Left forelimb (tissue), 1 donor: ENCODE data around the gene ERC2.
"Not testable (repeated sequence)": the region's sequence is repeated elsewhere in the genome, so short reads cannot be mapped to it uniquely, and the experiment has no call there.

Source experiments
- DNase-seq: peaks from one replicate; pipeline ENCODE4 v3.0.0-alpha.2; 2018; ENCODE audit warnings: low spot score

The ERC2 gene

DNA sequence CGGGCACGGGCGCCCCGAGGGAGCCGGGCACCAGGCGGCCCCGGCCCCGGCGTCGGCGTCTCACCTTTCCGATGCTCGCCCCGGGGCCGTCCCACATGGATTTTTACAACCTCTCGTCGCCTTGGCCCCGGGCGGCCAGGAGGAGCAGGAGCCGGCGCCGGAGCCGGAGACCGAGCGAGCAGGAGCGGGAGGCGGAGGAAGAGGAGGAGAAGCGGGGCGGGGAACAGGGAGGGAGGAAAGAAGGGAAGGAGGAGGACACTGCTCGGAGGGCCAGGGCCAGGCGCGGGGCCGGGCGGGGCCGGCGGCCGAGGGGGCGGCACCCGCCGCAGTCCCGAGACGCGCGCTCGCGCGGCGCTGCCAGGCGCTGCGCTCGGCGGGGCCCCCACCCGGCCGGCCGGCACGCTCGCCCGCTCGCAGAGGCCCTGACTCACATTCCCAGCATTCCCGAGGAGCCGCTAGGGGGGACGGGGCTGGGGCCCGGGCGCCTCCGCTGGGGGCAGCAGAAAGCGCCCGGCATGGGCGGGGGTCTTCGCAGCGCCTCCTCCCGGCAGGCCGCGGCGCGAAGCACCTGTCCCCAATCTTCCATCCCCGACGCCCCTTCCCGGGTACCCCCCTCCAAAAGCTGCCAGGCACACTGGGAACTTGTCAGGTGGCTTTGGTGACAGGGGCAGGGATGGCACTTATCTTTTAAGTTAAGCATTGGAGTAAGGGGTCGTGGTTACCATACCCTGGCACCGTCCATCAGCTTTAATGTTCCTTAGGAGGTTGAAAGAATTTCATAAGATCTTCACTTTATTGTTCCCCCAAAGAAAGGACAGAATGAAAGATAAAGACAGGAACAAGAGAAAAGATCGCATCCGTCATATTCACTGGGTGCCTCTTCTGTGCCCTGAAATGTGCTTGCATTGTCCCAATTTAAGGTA is at the start of gene ERC2:
ERC2 (minus strand) TSS at position 284 of the 923 bp plus-strand sequence.
- peak; percentile 78 for DNase-seq

DNA sequence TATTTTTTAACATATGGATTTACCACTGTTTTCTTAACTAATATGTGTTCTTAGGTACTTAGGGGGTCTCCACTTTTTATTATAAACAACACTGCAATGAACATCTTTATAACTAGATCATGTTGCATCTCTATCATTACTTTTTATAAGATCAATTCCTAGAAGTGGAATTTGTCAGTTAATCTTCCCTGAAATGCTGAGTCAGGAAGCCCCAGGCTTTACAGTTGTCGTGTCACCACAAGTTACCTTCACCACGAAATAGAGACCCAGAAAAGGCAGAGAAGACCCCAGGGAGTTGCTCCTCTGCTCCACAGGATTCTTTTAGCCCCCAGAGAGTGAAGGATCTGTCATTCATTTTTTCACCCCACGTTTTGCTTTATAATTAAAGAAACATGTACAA is 34.5 kb upstream of the ERC2 start:
- no peak for DNase-seq

DNA sequence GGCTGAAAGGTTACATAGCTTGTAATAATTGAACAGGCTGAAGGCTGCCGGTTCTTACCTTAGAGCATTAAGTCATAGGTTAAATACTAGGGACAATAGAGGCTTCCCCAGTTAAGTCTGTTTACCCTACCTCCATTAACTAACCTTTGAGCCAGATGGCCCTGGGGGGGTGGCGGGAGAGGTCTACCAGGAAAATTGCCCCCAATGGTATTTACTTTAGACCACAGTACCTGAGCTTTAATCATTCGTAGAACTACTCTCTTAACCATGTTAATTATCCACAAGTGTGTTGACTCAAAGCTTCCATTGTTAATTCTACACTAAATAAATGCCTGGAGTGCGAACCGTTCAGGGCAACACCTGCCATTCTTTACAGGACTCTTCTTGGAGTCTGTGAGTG is 28.1 kb upstream of the ERC2 start:
- not testable (repeated sequence) for DNase-seq

DNA sequence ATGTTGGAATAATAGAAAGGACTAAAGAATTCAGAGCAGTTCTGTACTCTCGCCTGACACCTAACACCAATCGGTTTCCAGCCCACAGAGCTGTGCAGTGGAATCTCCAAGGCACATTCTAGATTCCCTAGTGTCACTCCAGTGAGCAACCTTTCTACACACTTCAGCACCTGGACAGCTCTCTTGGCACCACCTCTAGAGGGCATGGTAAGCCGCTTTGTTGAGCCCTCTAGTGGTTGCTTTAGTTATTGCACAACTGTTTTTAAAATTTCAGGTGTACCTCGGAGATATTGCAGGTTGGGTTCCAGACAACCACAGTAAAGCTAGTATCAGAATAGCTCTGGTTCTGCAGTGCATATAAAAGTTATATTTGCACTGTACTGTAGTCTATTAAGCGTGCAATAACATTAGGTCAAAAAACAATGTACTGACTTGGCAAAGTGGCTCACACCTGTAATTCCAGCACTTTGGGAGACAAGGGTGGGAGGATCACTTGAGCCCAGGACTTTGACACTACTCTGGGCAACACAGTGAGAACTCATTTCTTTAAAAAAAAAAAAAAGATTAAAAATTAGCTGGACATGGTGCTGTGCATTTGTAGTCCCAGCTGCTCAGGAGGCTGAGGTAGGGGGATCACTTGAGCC is 26.5 kb upstream of the ERC2 start:
- peak; percentile 76 for DNase-seq

DNA sequence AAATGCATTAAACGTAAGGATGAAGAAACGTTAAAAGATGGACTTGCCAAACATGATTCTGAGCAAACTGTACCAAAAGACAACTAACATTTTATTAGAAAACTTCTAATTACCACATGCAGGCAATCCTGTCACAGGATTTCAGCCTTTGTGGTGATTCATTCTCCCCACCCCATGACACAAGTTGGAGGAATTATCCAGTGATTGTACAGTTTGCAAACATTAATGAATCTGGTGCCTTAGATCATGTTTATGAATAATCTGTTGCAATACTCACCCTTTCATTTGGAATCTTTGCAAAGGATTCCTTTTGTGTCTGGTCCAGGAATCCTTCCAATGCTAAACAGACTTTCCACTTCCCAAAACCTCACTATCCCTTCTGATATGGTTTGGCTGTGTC is 23.3 kb upstream of the ERC2 start:
- no peak for DNase-seq

DNA sequence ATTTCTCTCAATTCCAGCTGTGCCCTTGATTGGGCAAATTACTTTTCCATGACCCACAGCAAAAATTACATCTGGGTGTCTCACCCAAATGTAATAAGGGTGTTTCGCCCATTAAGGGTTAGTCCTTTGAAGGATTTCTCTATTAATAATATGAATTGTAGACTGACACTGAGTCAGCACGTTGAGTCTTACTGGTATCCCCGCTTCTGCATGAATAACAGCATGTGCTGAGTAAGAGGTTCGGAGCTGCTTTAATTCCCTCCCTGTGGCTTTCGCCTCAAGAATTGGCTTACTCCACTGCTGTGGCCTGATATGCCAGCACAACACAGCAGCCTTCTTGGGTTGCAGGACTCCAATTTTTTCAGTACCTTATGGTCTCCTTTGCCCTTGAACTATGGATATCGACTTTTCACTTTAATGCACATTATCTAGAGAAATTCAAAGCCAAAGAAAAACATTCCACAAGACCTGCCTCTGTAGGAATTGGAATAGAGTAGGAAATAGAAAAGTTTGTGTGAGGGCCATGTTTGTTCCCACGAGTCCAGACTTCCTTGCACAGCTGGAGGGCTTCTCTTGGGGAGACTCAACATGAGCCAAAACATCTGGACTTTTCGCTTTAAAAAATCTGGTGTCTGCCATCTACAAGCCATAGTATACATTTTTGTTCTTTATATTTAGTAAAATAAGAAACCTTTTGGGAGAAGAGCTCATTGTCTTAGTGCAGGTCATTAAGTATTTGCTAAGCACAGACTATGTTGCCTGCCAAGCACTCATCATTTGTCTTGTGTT is 20.7 kb upstream of the ERC2 start:
- no peak for DNase-seq

DNA sequence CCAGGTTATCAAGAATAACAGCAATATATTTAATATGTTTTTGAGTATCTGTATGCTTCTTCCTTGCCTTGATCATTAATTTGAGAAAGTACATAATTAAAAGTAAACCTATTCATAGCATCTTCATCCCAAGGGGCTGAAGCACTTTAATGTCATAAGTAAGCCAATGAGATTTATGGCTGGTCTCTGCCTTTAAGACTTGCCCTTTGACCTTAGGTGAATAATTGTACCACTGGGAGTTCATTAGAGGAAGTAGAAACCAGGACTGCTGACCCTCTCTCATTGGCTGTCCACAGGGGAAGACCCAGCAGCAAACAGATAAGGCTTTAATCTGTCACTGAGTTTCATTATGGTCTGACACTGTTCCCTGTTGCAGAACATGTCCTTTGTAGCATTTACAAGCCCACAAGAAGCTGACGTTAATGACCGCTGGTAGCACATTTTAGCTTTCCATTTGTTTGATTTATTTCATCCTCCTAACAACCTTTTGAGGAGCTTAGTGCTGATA is 16.3 kb upstream of the ERC2 start:
- no peak for DNase-seq

DNA sequence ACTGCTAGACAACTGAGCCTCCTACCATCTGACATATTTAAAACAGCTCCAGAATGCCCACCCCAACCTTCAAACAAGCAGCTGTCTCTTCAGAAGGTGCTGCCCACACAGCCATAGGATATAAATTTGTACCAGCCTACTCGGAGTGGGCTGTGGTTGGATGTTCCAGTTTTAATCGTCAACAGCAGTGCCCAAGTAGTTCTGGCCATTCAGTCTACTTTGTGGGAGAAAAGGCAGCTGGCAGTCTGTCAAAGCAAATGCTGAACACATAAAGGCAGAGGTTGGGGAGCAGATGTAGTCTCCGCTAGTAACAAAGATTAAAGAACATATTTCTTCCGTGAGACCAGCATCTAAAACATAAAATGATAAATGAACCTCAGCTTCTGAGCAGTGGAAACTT is 15.9 kb upstream of the ERC2 start:
- no peak for DNase-seq

DNA sequence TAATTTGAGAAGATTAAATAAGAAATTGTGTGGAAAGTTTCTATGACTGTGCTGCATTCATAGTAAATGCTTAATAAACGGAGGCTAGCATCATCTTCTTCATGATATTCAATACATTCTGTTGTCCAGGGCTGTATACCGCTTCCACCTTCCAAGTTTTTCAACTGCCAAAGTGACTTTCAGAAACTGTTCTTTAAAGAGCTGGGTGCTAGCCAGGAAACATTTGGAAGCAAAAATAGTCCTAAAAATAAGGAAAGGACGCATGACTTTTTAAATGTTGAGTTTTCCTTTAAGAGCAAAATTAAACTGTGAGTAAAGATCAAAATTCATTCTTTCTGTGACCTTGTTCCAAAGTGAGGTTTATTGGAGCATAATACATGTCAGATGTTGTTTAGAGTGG is 9.4 kb upstream of the ERC2 start:
- no peak for DNase-seq

DNA sequence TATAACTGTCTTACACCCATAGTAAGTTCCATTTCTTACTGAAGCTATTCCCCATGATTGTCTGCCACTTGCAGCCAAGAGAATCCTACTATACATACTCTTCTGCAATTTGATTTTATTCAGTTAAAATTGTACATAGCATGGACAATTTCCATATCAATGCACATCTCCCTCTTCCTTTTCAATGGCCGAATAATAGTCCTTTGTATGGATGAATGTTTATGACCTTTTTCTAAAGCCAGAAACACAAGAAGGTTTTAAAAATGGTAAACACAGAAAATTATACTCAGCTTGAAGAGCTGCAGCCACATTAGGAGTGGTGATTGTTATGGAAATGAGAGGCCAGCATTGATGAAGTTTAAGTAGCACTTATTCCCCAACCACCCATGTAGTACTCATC is 8.5 kb upstream of the ERC2 start:
- no peak for DNase-seq

DNA sequence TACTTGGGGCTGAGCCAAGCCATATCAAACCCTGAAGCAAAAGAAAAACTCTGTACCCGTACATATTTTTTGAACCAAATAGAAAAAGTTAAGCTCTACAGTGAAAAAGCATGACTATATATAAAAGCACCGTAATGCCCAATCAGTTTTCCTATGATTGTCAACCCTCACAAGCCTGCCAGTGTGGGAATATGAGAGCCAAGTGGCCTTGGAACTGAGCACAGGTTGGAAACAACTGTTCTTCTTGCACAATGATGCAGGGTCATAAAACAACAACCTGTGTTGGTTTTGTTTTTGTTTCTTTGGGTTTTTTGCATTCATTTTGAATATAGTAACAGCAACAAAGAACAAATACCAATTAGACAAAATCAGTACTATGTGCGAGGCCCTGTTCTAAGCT is 3.5 kb upstream of the ERC2 start:
- DNase-seq: no peak

DNA sequence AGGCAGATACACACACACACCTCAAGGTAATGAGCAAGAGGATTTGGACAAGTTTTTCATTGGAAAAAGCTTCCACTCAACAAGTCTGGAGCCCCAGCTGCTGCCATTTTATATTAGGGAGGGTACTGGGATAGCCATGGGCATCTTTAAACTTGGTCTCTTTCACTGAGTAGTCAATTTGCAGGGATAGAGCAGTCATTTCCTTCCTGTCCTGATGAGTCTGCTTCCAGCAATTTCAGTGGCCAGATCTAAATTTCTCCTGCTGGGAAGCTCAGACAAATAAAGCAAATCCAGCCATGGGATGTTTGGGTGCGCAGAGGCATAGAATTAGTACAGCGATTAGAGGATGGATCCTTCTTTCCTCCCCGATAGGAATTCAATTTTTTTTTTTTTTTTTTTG is 874 bp upstream of the ERC2 start:
- no peak for DNase-seq

DNA sequence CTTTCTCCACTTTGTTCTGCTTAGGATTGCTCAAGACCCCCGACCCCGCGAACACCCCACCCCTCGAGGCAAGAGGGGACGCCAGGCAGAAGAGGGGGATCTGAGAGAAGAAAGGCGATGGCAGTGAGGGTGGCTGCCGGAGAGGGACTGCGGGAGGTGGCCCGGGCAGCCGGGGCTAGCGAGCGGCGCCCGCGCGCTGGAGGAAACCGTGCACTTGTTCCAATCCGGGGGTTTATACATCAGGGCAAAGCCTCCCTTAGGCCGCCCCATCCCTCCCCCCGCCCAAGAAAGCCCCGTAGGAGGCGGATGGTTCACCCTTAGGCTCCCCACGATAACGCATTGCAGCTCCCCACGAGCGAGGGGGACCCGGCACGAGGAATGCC is 475 bp downstream of the ERC2 start:
- DNase-seq: no peak

DNA sequence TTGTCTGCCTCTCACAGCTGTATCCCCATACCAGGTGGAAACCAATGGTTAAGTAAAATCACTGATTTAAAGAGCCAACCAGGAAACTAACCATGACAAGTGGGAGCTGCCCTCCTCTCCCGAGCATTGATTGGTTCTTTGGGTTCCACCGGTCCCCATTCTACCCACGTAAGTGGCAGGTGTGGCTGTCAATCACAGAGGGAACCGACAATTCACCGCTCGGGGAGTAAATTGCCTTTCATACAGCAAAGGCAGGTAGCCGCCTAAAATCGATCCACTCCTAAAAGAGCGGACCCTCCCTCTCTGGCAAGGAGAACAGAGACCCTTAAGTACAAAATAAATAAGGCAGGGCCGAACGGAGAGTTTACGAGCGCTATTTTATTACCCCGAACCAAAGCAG is 1.2 kb downstream of the ERC2 start:
- DNase-seq: no peak

DNA sequence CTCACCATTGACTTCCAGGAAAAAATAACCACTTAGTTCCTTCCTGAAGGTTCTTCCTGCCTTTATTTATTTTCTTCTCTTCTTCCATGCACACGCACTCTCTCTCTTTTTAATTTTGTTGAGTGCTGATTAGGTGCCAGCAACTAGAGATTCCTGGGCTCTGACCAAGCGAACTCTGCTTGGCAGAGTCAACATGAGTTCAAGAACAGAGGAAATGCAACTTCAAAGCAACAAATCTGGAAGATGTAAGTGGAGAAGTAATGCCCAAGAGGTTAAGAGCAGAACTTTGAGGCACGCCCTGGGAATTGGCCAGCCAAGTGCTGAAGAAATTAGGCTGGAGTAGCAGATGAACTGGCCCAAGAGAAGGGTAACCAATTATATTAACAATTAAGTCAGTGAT is 8.5 kb downstream of the ERC2 start:
- no peak for DNase-seq

DNA sequence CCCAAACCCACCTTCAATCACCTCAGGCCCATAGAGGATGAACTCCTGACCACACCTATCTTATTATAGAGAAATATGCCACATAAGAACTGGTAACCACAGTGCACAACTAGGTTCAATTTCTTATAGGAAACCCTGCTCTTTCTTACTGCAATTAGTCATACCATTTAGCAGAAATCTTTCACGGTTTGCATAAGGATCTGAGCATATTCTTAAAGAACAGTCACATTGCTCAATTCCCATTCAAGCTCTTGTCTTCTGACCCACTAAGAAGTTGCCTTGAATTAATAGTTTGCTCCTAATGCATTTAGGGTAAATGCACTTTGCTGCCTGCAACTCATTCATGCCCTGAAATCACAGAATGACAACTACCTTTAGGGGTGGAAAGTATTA is 9.2 kb downstream of the ERC2 start:
- no peak for DNase-seq

DNA sequence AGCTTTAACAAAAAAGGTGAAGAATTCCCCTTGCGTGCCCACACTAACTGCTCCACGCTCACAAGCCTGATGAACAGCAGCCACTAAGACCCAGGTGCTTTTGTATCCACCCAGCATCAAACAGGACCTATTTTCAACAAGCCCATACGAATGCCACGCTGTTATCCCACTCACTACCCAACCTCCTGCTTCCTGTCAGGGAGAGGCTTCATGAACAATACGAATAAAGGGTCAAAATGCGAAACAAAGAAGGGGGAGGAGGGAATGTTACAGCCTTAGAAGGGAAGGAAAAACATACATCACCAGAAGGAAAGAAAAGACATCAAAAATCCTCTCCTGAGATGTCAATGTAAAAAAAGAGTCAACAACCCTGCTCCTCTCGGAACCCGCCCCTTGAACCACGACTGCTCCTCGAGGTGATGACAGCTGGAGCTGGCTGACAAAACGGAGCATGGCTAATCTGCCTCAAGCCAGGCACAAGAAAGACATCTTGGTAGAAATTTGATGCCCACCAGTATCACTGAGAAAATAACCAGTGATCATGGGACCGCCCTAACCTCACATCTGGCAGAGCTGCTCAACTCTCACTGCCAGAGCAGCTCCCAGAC is 9.7 kb downstream of the ERC2 start:
- DNase-seq: no peak

DNA sequence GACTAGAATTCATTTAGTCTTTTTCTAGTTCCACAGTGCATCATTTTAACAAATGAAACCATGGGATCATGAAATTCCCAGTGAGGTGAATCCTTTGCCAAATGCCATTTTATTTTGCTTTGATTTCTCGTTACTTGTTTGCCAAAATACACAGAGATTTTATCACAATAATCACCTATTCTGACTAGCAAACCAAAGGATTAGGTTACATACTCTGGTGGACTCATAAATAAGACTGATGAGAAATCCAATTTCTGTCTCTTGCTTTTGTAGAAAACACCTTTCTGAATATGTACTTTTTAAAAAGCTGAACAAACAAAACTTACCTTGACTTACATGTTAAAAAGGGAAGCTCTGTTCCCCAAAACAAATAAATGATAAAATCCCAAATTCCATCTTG is 12.2 kb downstream of the ERC2 start:
- no peak for DNase-seq

DNA sequence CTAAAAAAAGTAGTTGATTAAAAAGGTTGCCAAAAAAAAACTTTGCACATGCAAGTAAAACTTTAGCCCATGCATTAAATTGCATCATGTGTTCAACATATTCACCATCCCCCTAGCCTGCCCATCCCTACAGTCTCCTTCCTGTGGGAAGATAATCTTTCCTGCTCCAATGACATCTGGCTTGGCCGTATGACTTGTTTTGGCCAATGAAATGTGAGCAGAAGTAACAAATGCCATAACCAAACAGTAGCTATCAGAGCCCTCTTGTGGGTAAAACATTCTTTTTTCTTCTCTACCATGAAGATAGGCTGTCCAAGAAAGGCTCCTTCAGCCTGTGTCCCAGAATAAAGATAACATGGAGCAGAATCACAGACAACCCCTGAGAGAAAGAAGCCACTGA is 15.3 kb downstream of the ERC2 start:
- DNase-seq: no peak

DNA sequence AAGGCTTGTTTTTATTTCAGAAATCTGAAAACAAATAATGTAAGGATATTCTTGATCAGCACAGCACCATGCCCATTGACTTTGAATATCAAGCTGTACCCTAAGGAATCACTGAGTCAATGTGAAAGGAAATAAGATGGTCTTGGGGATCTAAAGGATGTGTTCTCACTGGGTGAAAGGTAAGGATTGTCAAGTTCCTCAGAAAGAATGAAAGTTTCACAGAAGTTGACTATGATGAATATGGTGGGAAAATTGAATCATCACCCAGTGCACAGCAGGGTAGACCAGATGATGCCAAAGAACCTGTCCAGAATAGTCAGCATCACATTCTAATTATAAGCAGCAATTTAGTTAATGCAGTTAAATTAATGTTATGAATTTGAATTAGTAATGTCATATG is 16.2 kb downstream of the ERC2 start:
- DNase-seq: no peak

DNA sequence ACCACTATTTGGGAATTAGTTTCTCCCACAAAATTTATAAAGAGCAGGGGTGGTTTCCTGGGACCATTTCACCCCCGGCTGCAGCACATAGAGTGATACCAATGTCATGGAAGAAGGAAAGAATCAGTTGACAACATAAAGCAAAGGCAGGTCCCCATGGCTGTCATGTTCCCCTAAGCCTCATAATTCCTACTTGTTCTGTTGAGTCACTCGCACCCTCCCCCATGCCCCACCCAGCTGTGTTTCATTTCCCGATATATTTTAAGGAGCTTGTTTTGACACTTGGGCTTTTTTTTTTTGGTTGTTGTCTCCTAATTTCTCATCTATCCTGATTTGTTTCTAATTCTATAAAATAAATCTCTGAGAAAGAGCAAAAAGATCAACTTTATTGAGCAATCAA is 24.9 kb downstream of the ERC2 start:
- no peak for DNase-seq

DNA sequence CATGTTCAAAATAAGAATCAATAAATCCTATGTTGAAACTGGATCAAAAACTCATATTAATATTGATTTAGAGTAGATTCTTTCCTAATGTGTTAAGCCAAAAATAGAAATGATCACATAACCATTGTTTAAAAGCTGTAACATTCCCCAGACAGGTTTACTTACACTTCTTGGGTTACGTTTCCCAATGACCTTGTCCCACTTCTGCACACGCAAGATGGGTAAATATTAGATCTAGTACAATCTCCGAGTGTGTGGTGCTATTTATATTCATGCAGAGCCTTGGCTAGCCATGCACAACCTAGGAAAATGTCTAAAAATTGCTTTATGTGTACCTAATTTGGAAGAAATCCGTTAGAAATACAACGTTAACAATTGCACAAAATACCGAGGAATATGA is 39.6 kb downstream of the ERC2 start:
- no peak for DNase-seq
